NCI-H1417 treated with DMSO at 0.1 percent for 48 hours (cell line): Measurements from ENCODE around the gene MAML2.

Experiments
- DNase-seq: peaks from one replicate; lab custom pipeline; 2025; lab: John Stamatoyannopoulos, UW

Gene MAML2

DNA sequence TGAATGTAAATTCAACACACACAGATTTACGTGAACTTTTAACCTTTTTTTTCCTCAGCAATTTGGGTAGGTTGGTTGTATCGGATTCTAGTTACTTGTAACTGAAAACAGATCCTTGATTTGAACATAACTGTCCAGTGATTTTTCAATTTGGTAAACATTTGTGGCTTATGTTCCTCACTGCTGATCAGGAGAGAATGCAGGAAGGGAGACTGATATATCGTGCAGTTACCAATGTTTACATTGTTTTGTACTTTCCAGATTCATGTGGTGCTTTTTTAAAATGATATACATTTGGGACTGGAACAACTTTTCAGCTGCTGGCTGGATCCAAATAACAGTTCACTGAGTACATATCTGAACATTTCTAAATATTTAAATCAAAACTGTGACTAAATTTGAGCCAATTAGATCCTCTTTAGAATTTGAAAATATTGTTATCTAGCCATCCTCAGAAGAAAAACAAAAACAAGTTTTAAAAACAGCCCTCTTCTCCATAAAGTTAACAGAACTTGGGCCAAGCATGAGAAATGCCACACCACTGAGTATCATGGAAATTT is 334.8 kb downstream of the MAML2 start:
- no peak for DNase-seq

DNA sequence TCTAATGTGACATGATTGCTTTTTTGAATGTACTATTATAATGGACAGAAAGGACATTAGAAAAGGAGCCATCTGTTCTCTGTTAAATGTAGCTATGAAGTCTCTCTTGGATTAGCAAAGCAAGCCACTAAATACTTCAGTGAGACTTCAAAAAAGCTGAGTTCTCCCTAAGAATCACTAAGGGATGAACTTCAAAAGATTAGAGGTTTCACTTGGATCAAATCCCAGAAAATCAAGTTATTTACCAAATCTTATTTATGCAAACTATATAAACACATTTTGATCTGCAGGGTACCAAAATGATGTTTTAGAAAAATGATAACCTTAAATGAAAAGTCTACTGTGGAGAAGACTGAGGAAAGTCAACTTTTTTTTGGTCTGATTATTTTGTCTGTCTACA is 337.0 kb downstream of the MAML2 start:
- DNase-seq, result no peak

GRCh38 chr11:96004862-96005261 is 338.1 kb downstream of the MAML2 start:
- DNase-seq, result no peak

DNA sequence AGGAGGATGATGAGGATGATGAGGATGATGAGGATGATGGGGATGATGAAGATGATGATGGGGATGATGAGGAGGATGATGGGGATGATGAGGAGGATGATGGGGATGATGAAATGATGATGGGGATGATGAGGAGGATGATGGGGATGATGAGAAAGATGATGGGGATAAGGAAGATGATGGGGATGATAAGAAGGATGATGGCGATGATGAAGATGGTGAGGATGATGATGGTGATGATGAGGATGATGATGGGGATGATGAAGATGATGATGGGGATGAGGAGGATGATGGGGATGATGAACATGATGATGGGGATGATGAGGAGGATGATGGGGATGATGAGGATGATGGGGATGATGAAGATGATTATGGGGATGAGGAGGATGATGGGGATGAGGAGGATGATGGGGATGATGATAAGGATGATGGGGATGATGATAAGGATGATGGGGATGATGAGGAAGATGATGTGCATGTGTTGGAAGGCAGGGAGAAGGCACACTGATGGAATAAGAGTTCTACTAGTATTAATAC is 340.2 kb downstream of the MAML2 start:
- DNase-seq, result no peak

DNA sequence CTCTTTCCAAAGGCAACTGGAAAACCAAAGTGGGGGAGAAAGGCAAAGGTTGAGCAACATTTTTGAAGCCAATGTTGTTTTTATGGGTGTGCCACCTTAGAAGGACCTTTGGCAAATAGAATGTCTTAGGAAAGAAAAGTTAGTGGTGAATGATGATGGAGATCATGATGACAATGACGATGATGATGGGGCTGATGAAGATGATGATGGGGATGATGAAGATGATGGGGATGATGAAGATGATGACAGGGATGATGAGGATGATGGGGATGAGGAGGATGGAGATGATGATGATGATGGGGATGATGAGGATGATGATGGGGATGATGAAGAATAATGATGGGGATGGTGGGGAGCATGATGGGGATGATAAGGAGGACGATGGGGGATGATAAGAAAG is 340.7 kb downstream of the MAML2 start:
- no peak for DNase-seq

GRCh38 chr11:96001037-96001436 is 342.0 kb downstream of the MAML2 start:
- no peak for DNase-seq

DNA sequence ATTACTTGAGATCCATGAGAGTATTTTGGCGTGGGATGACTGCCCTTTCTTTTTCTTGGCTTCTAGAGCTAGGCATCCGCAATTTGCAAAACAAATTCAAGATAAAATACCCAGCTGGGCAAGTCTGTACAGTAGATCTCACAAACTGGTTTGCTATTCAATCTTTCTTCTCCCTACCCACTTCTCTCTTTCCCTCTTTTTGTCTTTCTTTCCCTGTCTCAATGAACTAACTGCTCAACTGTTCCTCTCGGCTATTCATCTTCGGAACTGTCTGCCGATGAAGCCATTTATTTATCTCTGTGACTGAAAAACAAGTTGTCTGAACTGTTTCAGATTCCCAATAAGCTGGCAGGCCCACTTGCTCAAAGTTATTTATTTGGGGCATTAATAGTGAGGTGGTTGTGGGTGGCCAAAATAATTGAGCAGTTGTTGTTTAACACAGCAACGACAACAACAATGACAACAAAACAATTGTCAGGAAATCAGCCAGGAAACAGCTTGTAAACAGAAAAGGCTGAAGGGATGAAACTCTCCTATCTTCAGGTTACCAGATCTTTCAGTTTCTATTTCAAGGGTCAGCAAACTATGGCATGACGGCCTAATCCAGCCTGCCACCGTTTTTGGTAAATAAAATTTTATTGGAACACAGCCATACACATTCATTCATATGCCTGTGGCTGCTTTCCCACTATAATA is 343.1 kb downstream of the MAML2 start:
- DNase-seq, result no peak

DNA sequence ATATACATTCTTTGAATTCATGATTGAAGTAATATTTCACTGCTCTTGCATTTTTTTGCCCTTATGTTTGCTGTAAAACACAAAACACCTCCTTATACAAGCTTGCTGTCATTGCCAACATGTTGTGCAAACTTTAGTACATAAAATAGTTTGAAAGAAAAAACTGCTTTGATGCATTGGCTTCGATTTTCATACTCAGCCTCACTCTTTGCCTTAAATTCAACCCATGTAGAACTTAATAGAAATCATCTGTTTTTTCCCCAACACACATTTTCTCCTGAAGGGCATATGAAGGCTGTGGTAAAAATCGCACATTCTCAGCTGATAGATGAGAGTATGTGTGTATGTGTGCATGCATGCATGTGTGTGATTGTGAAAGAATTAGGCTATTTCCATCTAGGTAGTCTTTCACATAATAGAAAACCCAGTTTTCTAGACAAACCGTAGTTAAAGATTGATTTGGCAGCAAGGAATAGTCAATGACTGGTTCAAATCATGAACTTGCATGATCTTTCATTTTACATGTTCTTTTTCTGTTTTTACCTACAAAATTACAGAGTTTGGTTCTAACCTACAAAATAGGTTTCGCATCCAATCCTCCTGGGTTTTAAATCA is 346.3 kb downstream of the MAML2 start:
- DNase-seq, result no peak

DNA sequence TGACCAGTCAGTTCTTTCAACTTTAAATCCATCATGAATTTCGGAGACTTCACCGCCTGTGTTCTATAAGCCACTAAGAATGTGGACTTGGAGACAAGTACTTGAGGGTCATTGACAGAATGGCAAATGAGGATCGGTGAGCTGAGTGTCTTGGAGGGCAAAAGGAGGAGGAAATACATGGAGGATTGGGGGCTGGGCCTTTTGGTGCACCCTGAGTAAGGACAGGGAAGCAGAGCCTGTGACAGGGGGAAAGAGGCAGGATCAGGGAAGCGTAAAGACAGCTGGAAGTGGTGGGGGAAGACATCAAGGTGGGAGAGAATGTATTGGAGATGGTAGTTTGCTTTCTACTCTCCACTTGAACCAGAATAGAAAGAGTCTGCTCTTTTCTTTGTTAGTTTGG is 348.7 kb downstream of the MAML2 start:
- DNase-seq, result no peak

DNA sequence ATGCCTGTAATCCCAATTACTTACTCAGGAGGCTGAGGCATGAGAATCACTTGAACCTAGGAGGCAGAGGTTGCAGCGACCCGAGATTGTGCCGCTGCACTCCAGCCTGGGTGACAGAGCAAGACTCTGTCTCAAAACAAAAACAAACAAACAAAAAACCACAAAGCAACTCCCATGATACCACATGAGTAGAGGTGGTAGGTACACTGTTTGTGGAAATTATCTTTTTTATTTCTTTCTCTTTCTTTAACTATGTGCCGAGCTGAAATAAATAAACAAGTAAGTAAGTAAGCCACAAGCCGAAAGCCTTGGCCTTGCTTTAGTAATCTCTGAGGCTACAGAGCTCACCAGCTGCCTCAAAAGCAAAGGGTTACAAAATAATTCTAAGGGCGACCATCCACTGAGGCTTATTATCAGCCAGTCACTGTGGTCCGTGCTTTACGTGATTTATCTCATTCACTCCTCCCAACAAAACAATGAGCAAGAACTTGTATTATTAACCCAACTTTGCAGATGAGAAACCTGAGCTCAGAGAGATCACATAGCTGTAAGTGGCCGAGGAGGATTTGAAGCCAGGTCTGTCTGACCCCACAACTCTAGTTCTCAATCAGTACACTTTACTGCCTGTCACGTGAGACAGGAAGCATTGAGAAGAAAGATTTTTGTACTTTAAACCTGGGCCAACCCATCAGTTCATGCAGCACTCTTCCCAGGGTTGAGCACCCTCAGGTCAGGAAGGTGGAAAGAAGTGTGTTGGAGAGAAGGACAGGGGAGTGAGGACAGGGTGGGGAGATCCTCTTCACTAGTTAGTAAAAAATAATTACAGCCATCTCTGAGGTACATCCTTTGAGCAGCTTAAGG is 349.3 kb downstream of the MAML2 start:
- no peak for DNase-seq

DNA sequence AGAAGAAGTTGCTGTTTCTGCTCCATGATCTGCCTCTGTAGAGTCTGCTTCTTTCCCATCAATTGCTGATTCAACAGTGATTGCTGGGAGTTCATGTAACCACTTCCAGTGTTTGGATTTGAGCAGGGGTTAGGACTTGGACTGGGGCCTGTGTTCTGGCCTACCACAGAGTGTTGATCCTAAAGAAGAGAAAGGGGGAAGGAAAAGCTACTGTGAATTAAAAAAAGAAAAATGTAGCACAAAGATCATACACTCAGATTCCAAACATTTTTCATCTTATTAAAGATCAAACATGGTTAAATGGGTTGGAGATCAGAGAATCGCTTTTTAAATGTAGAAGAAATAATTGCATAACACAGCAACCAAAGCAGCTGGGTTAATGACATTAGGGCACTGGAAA is 351.4 kb downstream of the MAML2 start:
- DNase-seq, result no peak

DNA sequence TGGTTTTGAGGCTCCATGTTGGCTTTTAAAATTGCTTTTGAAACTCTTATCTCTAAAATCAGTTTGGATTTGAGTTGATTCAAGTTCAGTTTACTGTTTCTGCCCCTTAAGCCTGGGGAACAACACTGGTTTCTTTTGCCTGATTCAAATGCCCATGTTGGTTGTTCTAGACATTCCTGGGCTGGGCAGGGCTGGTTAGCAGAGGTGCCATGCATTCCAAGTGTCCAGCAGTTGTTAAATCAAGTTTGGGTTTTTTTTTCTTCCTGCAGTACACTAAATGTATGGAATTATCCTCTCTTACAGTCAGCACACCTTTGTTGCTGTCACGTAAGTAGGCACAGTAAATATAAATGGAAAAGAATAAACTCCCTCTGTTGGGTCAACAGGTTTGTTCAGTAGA is 351.9 kb downstream of the MAML2 start:
- DNase-seq, result no peak

- DNase-seq, result no peak
Observed at GRCh38 chr11:95989780-95990179, 353.2 kb downstream of the MAML2 start.

DNA sequence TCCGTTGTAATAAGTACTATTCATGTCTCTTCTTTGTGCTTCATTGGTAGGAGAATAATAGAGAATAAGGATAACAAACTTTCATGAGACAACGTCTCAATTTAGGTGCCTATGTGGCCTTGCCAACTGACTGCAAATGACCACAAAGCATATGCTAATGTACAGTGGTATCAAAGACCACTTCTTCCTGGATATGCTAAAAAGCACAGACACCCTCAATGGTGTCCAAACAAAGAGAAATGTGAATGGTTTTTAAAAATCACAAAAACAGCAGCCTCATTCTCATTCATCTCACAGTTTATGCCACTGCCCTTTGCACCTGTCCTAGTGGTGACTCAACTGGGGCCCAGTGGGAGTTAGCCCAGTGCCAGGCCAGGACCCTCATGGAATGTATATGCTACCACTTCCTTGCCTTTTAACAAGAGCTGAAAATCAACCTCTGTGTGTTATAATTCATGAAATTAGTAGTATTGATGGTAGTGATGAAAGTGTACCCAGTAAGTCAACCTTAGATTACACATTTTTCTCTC is 353.9 kb downstream of the MAML2 start:
- no peak for DNase-seq

GRCh38 chr11:95985174-95985808 is 357.7 kb downstream of the MAML2 start:
- no peak for DNase-seq

DNA sequence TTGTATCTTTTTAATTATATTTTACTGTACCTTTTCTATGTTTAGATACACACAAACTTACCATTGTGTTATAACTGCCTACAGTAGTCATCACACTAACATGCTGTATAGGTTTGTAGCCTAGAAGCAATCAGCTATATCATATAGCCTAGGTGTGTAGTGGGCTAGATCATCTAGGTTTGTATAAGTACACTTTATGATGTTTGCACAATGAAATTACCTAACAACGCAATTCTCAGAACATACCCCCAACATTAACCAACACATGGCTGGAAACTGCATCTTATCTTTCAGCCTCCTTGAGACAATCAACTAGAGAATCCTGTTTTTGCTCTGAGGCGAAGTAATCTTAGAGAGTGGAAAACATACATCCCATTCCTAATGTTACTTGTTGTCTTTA is 358.9 kb downstream of the MAML2 start:
- no peak for DNase-seq

GRCh38 chr11:95977534-95978174 is 365.3 kb downstream of the MAML2 start:
- DNase-seq, result no peak

GRCh38 chr11:95976550-95976949 is 366.4 kb downstream of the MAML2 start:
- DNase-seq, result no peak

DNA sequence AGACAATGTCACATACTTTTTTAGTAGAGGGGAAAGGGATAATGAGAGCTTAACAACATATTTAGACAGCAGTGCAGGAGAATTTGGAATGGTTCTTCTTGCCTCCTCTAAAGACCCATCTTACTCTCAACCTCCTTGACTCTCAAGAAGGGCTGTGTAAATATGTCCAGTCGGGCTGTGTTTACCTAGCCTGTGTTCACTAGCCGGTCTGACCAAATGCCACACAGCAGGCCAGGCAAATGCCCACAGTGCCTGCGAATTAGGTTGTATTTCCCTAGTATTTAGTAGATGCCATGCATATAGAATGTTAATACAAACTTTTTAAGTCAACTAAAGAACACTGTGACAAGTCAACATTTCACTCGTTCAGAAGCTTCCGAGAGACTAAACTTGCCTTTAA is 367.7 kb downstream of the MAML2 start:
- DNase-seq, result no peak

- DNase-seq, result no peak
Observed at GRCh38 chr11:95972060-95972459, 370.9 kb downstream of the MAML2 start.

DNA sequence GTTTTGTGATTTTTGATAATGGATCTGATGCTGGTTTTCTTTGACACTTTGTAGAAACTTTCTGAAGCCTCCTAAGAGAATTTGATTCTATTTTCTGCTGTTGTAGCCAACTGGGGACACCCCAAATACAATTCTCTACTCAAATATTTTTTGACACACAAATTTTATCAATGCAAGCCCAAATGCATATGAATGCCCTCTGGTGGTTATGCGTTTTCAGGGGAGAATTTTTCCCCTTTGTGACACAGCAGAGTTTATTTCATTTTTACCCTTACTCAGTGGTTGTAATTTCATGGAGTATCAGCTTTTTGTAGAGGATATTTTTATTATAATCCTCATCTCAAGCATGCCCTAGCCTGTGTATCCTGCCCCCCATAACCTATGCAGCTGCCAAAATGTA is 374.4 kb downstream of the MAML2 start:
- no peak for DNase-seq
